ENCODE measurements around the gene ACD. TPM values are rescaled to one million over a fixed set of nuclear protein-coding genes. Genes with fewer than 3 reads are reported as not detected.

The ACD gene
- total and polyA plus RNA-seq, 2 of the 8 experiments (the other 6 are each of a cell fraction or from before 2014, with no cell fraction given), result 34.8 to 58.0 TPM

DNA sequence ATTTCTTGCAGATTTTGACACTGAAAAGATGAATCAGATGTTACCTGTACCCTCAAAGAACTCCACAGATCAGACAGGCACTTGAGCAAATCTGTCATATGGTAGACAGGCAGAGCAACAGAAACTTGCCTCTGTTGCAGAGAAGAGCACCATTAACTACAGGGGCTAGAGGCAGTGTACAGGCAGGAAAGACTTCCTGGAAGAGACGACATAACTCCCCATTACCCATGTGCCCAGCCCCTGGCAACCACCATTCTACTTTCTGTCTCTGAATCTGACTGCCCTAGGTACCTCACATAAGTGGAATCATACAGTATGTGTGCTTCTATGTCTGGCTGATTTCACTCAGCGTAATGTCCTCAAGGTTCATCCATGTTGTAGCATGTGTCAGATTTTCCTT, 43.6 kb upstream of the ACD start:
- Histone ChIP-seq H2BK15ac (ENCODE audit: low read length) (no peak overlapping the region), H3K27me3 (replicated peaks in 1 of 4; ENCODE audit: control insufficient read depth in 3 of 4, extremely low read depth in 1 of 4, insufficient read depth in 3 of 4, low read length in 3 of 4) (no peaks in the 10 kb centered on the region), H3K4ac (replicated peaks; ENCODE audit: insufficient read length, low read depth, low read length) (no peak overlapping the region), H4K5ac (ENCODE audit: insufficient read length, low read depth, low read length) (no peak overlapping the region), H2AK5ac (ENCODE audit: low read depth, low read length) (no peak overlapping the region), H2BK5ac (ENCODE audit: low read depth, low read length) (no peak overlapping the region), H3K14ac (ENCODE audit: insufficient read length) (no peak overlapping the region), H4K8ac (ENCODE audit: extremely low read depth, insufficient read depth, low read length) (no peak overlapping the region), H3K4me2 (ENCODE audit: insufficient read depth in 1 of 2, low read depth in 2 of 2, low read length in 2 of 2) (no peak overlapping the region), H4K20me1 (replicated peaks in 1 of 2; ENCODE audit: control insufficient read depth in 1 of 2, insufficient read depth in 2 of 2, low read length in 2 of 2) (peaks cover 0 to 3% of the 10 kb centered on the region in 2 experiments), H2BK120ac (replicated peaks; ENCODE audit: low read depth, low read length) (no peak overlapping the region), H3K79me2 (ENCODE audit: control insufficient read depth in 1 of 2, insufficient read depth in 2 of 2, low read length in 2 of 2) (peaks cover 0 to 44% of the 10 kb centered on the region in 2 experiments; a peak in 2 of 4 replicates), H3K23ac (ENCODE audit: insufficient read length) (no peak overlapping the region), H3K4me3 (ENCODE audit: extremely low read depth in 1 of 4, insufficient read depth in 2 of 4, low read depth in 3 of 4, low read length in 4 of 4) (no peak overlapping the region), H3K36me3 (ENCODE audit: control insufficient read depth in 2 of 4, insufficient read depth in 4 of 4, low read length in 3 of 4) (no peaks in the 10 kb centered on the region), H3K4me1 (replicated peaks in 1 of 4; ENCODE audit: control insufficient read depth in 3 of 4, insufficient read depth in 4 of 4, low read length in 3 of 4) (peaks cover under 1 to 3% (median 2%) of the 10 kb centered on the region in 4 experiments; a peak in 3 of 7 replicates), H4K91ac (replicated peaks; ENCODE audit: insufficient read length, low read length) (no peak overlapping the region), H2BK12ac (ENCODE audit: low read depth, low read length) (no peak overlapping the region), H3K18ac (ENCODE audit: extremely low read depth, low read length) (no peak overlapping the region), H3K27ac (ENCODE audit: low read depth, low read length) (no peak overlapping the region), H3K9me3 (ENCODE audit: insufficient read depth in 2 of 2, low read depth in 1 of 2, low read length in 1 of 2) (peaks cover 0 to 4% of the 10 kb centered on the region in 2 experiments; a peak in 1 of 4 replicates), H3K9ac (replicated peaks in 1 of 4; ENCODE audit: extremely low read depth in 1 of 4, low read depth in 3 of 4, low read length in 3 of 4) (no peak overlapping the region), H2BK20ac (ENCODE audit: low read length) (no peak overlapping the region), H3K79me1 (ENCODE audit: low read depth, low read length) (peaks cover 4% of the 10 kb centered on the region), H3K23me2 (ENCODE audit: low read depth, low read length) (no peaks in the 10 kb centered on the region), H3K56ac (replicated peaks; ENCODE audit: insufficient read length, low read depth, low read length) (no peak overlapping the region), H2AFZ (ENCODE audit: low read length) (no peak overlapping the region)
- 90% methylated on average over 2 of the region's 2 CpGs; no CpG with 5 or more reads in 1 of the 2 experiments for WGBS, 2 experiments (ENCODE audit: extremely low coverage in 1 of 2, insufficient coverage in 1 of 2, insufficient read length in 1 of 2, insufficient replicate concordance in 2 of 2, low coverage in 1 of 2, low lambda C conversion rate in 2 of 2, missing lambda C conversion rate in 1 of 2)
- ChIA-PET POLR2A (ENCODE audit: partially characterized antibody) (no interaction called here), CTCF (ENCODE audit: partially characterized antibody) (no interaction called here)
- FAIRE-seq (no peak), DNase-seq (ENCODE audit: low read depth in 1 of 2, low spot score in 2 of 2) (no peak)
- TF ChIP-seq, protein P1, sequence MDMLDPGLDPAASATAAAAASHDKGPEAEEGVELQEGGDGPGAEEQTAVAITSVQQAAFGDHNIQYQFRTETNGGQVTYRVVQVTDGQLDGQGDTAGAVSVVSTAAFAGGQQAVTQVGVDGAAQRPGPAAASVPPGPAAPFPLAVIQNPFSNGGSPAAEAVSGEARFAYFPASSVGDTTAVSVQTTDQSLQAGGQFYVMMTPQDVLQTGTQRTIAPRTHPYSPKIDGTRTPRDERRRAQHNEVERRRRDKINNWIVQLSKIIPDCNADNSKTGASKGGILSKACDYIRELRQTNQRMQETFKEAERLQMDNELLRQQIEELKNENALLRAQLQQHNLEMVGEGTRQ (IDR thresholded peaks at IDR 0.05; ENCODE audit: low read length), result no peak
- TF ChIP-seq SIN3A (conservative IDR thresholded peaks at IDR 0.05 in 1 of 2, IDR thresholded peaks at IDR 0.05 in 1 of 2; ENCODE audit: low read depth in 1 of 2, low read length in 2 of 2) (no peak), PHF8 (conservative IDR thresholded peaks at IDR 0.05; ENCODE audit: low read depth, low read length) (no peak), BCL11A (IDR thresholded peaks at IDR 0.05; ENCODE audit: low read depth in 2 of 2, low read length in 2 of 2) (no peak), SP2 (IDR thresholded peaks at IDR 0.05; ENCODE audit: low read length) (no peak), SIX5 (IDR thresholded peaks at IDR 0.05; ENCODE audit: low read depth, low read length) (no peak)
- TF ChIP-seq, protein P2, sequence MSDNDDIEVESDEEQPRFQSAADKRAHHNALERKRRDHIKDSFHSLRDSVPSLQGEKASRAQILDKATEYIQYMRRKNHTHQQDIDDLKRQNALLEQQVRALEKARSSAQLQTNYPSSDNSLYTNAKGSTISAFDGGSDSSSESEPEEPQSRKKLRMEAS (IDR thresholded peaks at IDR 0.05), result no peak
- TF ChIP-seq, protein P3, sequence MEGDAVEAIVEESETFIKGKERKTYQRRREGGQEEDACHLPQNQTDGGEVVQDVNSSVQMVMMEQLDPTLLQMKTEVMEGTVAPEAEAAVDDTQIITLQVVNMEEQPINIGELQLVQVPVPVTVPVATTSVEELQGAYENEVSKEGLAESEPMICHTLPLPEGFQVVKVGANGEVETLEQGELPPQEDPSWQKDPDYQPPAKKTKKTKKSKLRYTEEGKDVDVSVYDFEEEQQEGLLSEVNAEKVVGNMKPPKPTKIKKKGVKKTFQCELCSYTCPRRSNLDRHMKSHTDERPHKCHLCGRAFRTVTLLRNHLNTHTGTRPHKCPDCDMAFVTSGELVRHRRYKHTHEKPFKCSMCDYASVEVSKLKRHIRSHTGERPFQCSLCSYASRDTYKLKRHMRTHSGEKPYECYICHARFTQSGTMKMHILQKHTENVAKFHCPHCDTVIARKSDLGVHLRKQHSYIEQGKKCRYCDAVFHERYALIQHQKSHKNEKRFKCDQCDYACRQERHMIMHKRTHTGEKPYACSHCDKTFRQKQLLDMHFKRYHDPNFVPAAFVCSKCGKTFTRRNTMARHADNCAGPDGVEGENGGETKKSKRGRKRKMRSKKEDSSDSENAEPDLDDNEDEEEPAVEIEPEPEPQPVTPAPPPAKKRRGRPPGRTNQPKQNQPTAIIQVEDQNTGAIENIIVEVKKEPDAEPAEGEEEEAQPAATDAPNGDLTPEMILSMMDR (IDR thresholded peaks at IDR 0.05; ENCODE audit: control extremely low read depth in 1 of 3, insufficient read depth in 1 of 3, low read depth in 1 of 3, low read length in 3 of 3), result no peak
- TF ChIP-seq, protein P4, sequence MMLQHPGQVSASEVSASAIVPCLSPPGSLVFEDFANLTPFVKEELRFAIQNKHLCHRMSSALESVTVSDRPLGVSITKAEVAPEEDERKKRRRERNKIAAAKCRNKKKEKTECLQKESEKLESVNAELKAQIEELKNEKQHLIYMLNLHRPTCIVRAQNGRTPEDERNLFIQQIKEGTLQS (IDR thresholded peaks at IDR 0.05; ENCODE audit: insufficient read depth, low read depth, low read length), result no peak
